ENCODE measurements around the gene RELB. TPM values are rescaled to one million over a fixed set of nuclear protein-coding genes. Genes with fewer than 3 reads are reported as not detected.
A peak's percentile ranks its signal among the peaks of the same experiment; 100 is the strongest.
"Not testable (repeated sequence)": the region's sequence is repeated elsewhere in the genome, so short reads cannot be mapped to it uniquely, and the experiment has no call there.

RELB gene, protein sequence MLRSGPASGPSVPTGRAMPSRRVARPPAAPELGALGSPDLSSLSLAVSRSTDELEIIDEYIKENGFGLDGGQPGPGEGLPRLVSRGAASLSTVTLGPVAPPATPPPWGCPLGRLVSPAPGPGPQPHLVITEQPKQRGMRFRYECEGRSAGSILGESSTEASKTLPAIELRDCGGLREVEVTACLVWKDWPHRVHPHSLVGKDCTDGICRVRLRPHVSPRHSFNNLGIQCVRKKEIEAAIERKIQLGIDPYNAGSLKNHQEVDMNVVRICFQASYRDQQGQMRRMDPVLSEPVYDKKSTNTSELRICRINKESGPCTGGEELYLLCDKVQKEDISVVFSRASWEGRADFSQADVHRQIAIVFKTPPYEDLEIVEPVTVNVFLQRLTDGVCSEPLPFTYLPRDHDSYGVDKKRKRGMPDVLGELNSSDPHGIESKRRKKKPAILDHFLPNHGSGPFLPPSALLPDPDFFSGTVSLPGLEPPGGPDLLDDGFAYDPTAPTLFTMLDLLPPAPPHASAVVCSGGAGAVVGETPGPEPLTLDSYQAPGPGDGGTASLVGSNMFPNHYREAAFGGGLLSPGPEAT
- total RNA-seq, result 10 to 100 TPM; 41.4 to 52.0 TPM

DNA sequence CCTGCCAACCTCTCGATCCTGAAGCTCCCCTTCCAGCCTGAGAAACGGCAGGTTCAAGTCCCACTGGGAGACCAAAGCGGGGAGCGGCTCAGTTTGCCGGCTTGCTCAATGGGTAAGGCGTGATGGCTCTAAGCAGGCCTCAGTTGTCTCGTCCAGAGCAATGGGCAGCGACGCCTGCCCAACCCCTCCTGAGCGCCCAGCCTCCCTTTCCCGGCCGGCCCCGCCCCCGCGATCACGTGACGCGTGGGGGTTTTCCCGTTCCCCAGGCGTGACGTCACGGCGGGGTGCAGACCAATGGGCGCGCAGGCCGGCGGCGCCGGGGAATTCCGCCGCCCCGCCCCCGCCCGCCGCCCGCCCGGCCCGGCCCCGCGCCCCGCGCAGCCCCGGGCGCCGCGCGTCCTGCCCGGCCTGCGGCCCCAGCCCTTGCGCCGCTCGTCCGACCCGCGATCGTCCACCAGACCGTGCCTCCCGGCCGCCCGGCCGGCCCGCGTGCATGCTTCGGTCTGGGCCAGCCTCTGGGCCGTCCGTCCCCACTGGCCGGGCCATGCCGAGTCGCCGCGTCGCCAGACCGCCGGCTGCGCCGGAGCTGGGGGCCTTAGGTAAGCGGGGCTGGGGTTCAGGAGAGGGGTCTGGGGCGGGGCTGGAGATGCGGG lies at the start of gene RELB:
TSS of gene RELB (plus strand) at position 378 of the 653 bp plus-strand sequence. CDS start at position 494, 116 bp downstream.
- H3K27ac Mint-ChIP-seq, result peak within 1 kb of the TSS; percentile 99
- peak; percentile 76 for ATAC-seq (replicated peaks)
- no peaks in the 10 kb centered on the region for H3K27me3 Mint-ChIP-seq
- H3K9me3 Mint-ChIP-seq, result no peaks in the 10 kb centered on the region
- peak within 1 kb of the TSS; percentile 92 for H3K4me3 Mint-ChIP-seq
- peaks cover 44% of the 10 kb centered on the region for H3K36me3 Mint-ChIP-seq (ENCODE audit: low read depth)
- peaks cover 6% of the 10 kb centered on the region for H3K4me1 Mint-ChIP-seq

DNA sequence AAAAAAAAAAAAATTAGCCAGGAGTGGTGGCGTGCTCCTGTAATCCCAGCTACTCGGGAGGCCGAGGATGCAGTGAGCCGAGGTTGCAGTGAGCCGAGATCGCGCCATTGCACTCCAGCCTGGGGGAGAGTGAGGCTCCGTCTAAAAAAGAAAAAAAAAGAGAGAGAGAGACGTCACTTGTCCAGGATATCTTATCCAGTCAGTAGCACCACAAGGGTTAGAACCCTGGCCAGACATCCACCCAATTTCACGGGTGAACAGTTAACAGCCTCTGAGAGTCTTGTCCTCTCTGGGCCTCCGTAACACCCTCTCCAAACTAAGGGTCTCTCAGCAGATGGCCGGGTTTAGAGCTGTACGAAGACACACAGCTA lies 47.0 kb upstream of the RELB start:
- Mint-ChIP-seq H3K9me3 (no peaks in the 10 kb centered on the region), H3K4me3 (peak overlapping the region; percentile 89), H3K27ac (peak overlapping the region; percentile 95), H3K27me3 (no peaks in the 10 kb centered on the region), H3K4me1 (peaks cover 20% of the 10 kb centered on the region), H3K36me3 (ENCODE audit: low read depth) (peaks cover 8% of the 10 kb centered on the region)
- no peak for ATAC-seq (replicated peaks)

DNA sequence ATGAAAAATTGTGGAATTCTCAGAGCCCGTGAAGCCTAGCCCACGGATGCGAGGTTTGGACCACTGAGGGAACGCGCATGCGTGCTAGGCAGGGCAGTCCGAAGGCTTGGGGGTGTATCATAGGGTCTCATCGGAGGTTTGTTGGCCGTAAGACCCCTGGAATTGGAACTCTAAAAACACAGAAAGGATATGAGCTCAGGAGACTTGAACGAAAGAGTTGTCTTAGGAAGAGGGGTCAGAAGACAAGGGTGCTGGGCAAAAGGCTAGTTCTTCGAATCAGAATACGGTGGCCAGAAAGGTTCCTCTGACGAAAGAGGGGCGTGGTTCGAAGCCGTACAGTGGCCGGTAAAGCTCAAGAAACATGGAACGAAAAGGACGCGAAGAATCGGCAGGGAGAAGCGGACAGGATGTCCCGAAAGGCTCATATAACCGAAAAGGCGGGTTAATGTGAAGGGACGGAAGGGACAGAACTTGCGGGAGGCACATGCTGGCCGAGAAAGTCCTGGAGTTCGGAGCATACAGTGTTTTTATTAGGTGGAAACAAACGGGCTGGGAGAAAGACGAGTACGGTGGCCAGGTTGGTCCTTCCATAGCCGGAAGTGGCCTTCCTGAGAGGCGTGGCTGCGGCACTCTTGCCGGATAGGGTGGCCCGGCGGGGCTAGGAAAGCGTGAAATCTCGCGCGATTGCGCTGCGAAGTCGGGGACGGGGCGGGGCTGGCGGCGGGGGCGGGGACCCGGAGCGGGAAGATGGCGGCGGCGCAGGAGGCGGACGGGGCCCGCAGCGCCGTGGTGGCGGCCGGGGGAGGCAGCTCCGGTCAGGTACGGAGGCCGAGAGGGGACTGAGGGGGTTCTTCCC lies 46.4 kb upstream of the RELB start, which contains the start of gene CLPTM1:
TSS of gene CLPTM1 (plus strand) at position 732 of the 856 bp plus-strand sequence. CDS start at position 748, 16 bp downstream.
- H3K4me1 Mint-ChIP-seq, result peaks cover 23% of the 10 kb centered on the region
- H3K9me3 Mint-ChIP-seq, result no peaks in the 10 kb centered on the region
- H3K27ac Mint-ChIP-seq, result peak within 1 kb of the TSS; percentile 95
- H3K36me3 Mint-ChIP-seq (ENCODE audit: low read depth), result peaks cover 11% of the 10 kb centered on the region
- H3K4me3 Mint-ChIP-seq, result peak within 1 kb of the TSS; percentile 89
- no peaks in the 10 kb centered on the region for H3K27me3 Mint-ChIP-seq
- ATAC-seq (replicated peaks), result peak; percentile 97

DNA sequence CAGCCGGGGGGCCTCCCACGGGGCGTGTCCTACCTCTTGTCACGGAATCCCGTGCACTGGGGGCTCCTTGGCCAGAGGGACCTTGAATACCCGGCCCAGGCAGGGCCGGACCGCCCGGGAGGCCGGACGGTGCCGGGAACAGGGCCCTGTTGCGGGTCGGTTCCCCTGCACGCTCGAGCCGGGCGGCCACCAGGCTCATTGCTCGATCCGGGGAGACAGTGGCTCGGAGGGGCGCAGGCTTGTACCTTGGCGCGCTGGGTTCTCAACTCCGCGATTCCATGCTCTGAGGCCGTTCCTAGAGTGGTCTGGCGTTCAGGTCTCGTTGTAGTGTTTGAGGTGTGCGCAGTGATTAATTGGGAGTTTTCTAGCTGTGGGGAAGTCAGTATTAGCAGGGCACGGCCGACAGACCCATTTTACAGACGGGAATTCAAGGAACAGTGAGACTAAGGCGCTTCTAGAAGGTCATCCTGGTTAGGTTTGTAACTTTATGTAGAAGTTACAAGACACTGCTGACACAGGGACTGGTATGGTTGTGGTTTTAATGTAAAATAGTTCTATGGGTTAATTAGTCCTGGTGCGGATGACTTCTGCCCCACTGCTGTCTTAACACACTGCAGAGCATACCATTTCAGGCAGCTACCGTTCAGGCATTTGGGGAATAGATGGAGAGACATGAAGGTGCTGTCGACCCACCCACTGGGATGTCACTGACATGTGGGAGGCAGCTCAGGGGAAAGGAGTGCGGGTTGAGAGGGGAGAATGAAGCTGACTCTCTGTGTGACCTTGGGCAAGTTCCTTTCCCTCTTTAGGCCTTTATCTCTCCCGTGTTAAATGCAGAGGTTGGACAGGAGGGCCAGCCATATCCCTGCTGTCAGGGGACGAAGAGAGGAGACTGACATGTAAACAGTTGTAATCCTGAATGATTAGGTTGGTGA lies 45.5 kb upstream of the RELB start:
- Mint-ChIP-seq H3K27me3 (no peaks in the 10 kb centered on the region), H3K27ac (peak overlapping the region; percentile 95), H3K9me3 (no peaks in the 10 kb centered on the region), H3K4me3 (peak overlapping the region; percentile 89), H3K36me3 (ENCODE audit: low read depth) (peaks cover 20% of the 10 kb centered on the region), H3K4me1 (peaks cover 30% of the 10 kb centered on the region)
- peak; percentile 22 for ATAC-seq (replicated peaks)

DNA sequence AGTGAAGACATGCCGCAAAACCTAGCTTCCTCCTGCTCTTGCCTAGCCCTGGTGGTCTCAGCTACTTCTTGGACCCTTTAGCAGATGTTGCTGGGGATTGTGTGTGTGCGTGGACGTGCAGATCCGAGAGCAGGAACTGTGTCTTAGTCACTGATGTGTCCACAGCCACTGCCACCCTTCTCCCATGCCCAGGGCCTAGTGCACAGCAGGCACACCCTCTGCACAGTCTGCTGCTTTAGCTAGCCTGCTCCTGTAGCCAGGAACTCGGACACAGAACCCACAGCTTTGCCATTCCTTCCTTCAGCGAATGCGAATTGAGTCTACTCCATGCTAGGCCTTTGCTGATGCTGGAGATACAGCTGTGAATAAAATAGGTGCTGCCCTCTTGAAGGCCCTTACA lies 43.7 kb upstream of the RELB start:
- ATAC-seq (replicated peaks), result no peak
- Mint-ChIP-seq H3K27me3 (no peaks in the 10 kb centered on the region), H3K9me3 (no peaks in the 10 kb centered on the region), H3K4me1 (peaks cover 30% of the 10 kb centered on the region), H3K36me3 (ENCODE audit: low read depth) (peaks cover 33% of the 10 kb centered on the region), H3K4me3 (peak overlapping the region; percentile 89), H3K27ac (peak overlapping the region; percentile 95)

DNA sequence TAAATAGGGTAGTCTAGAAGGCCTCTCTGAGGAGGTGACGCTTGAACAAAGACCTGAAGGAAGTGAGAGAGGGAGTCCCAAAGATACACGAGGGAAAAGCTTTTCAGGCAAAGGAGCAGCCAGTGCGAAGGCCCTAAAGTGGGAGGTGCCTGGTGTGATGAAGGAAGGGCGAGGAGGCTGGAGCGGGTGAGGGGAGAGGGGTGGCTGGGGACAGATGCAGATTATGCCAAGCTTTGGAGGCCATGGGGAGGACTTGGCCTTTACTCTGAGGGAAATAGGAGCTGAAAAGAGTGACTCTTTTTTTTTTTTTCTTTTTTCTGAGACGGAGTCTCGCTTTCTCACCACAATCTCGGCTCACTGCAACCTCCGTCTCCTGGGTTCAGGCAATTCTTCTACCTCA lies 43.2 kb upstream of the RELB start:
- no peaks in the 10 kb centered on the region for H3K9me3 Mint-ChIP-seq
- H3K27me3 Mint-ChIP-seq, result no peaks in the 10 kb centered on the region
- peaks cover 37% of the 10 kb centered on the region for H3K36me3 Mint-ChIP-seq (ENCODE audit: low read depth)
- H3K4me3 Mint-ChIP-seq, result no peak overlapping the region
- peaks cover 30% of the 10 kb centered on the region for H3K4me1 Mint-ChIP-seq
- no peak for ATAC-seq (replicated peaks)
- H3K27ac Mint-ChIP-seq, result peak overlapping the region; percentile 95

DNA sequence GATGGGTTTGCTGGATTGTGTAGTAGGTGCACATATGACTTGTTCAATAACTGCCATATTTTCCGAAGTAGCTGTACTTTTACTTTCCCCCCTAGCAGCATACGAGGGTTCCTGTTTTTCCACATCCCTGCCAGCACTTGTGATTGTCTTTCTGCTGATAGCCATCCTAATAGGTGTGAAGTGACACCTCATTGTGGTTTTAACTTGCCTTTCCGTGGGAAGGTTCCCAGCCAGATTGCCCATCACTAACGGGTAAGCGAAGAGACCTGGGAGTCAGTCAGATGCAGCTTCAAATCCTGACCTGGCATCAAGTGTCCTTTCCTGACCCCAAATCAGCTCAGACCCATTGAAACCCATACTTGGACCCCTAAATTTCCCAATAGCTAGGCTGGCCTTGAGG lies 41.6 kb upstream of the RELB start:
- no peaks in the 10 kb centered on the region for H3K27me3 Mint-ChIP-seq
- peaks cover 47% of the 10 kb centered on the region for H3K36me3 Mint-ChIP-seq (ENCODE audit: low read depth)
- peak overlapping the region; percentile 75 for H3K27ac Mint-ChIP-seq
- no peaks in the 10 kb centered on the region for H3K9me3 Mint-ChIP-seq
- H3K4me1 Mint-ChIP-seq, result peaks cover 30% of the 10 kb centered on the region
- no peak for ATAC-seq (replicated peaks)
- H3K4me3 Mint-ChIP-seq, result no peak overlapping the region

DNA sequence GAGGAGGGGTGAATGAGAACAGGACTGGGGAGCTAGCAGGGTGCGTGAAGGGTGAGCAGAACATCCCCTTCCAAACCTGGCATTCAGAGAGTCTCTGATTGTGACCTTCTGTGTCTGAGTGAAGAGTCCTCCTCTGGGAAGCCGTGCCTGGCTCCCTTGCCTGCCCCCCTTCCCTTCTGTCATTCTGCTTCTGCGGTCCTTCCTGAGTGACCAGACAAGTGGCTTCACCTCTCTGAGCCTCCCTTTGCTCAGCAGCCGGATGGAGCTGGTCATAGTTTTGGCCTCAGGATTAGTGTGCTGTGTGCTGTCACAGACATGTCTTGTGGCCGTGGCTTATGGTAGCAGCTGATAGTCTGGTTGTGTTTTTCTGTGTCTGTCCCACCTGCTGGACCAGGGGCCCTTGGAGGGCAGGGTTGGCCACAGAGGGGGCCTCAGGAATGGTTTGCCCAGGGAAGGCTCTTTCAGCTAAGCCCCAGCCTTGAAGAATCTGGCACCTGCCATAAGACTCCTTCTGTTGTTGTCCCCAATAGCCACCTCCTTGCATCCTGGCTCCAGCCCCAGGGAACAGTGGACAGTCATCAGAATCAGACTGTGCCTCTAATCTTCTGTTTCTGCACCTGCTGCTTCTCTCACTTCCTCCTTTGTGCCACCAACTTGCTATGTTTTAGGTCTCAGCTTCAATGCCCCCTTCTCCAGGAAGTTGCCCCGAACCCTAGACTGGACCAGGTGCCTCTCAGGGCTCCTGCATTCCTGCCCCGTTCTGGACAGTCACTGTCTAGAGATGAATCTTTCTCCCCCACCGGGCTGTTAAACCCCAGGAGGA lies 40.1 kb upstream of the RELB start:
- Mint-ChIP-seq H3K36me3 (ENCODE audit: low read depth) (peaks cover 56% of the 10 kb centered on the region), H3K4me1 (peaks cover 25% of the 10 kb centered on the region), H3K4me3 (no peak overlapping the region), H3K9me3 (no peaks in the 10 kb centered on the region), H3K27ac (peak overlapping the region; percentile 75), H3K27me3 (no peaks in the 10 kb centered on the region)
- no peak for ATAC-seq (replicated peaks)

DNA sequence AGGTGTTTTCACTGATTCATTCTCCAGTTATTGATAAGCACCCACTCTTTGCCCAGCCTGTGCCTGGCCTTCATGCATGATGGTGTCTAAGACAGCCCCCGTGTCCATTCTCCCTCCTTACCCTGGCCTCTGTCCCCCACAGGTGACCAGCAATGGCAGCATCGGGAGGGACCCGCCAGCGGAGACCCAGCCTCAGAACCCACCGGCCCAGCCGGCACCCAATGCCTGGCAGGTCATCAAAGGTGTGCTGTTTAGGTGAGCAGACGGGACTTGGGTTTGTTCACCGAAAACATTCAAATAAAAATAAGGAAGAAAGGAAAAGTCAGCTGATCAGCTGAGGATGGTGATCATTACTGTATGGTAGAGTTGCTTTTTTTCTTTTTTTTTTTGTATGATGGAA lies 39.4 kb upstream of the RELB start:
- H3K4me1 Mint-ChIP-seq, result peaks cover 22% of the 10 kb centered on the region
- H3K36me3 Mint-ChIP-seq (ENCODE audit: low read depth), result peaks cover 63% of the 10 kb centered on the region

DNA sequence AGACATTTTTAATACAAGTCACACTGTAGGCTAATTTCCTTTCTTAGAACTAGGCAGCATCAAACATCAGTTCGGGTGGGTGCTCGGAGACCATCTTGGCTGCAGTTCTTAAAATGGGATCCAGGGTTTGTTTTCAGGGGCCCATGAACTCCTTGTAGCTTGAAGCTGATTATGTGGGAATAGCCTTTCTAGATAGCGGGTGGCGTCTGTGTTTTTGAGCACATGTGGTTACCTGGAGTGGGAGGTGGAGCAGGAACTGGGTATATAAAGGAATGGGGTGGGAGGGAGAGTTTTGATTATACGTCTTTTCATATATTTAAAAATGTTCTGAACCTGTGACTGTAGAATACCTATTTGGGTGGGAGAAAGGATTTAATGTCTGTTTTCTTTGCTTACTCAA lies 33.1 kb upstream of the RELB start:
- ATAC-seq (replicated peaks), result no peak
- no peak overlapping the region for H3K4me3 Mint-ChIP-seq
- H3K36me3 Mint-ChIP-seq (ENCODE audit: low read depth), result peaks cover 66% of the 10 kb centered on the region
- no peaks in the 10 kb centered on the region for H3K9me3 Mint-ChIP-seq
- H3K27ac Mint-ChIP-seq, result no peak overlapping the region
- peaks cover 6% of the 10 kb centered on the region for H3K4me1 Mint-ChIP-seq
- H3K27me3 Mint-ChIP-seq, result no peaks in the 10 kb centered on the region

More for the DNA sequence above, 39.4 kb upstream of the RELB start:
- Mint-ChIP-seq H3K27me3 (no peaks in the 10 kb centered on the region), H3K4me3 (no peak overlapping the region), H3K27ac (peak overlapping the region; percentile 75), H3K9me3 (no peaks in the 10 kb centered on the region)
- ATAC-seq (replicated peaks), result no peak

DNA sequence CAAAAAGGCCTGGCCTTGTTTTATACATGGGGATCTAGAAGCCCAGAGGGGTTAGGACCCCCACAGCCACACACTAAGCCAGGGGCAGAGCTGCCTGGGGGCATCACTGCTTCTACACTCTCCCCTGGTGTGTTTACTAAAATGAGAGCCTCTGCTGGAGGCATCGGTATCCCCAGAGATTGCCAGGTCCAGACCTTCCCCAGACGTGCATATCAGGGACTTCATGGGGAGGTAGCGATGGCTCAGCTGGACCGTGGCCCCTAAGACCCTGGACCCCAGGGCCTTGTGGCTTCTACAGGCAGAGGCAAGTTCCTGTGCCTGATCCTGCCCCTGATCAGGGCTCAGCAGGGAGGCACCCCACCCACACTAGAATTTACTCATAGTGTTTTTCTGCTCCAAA lies 32.6 kb upstream of the RELB start:
- H3K4me3 Mint-ChIP-seq, result no peak overlapping the region
- no peak for ATAC-seq (replicated peaks)
- no peaks in the 10 kb centered on the region for H3K9me3 Mint-ChIP-seq
- peaks cover 6% of the 10 kb centered on the region for H3K4me1 Mint-ChIP-seq
- no peaks in the 10 kb centered on the region for H3K27me3 Mint-ChIP-seq
- no peak overlapping the region for H3K27ac Mint-ChIP-seq
- H3K36me3 Mint-ChIP-seq (ENCODE audit: low read depth), result peaks cover 69% of the 10 kb centered on the region

DNA sequence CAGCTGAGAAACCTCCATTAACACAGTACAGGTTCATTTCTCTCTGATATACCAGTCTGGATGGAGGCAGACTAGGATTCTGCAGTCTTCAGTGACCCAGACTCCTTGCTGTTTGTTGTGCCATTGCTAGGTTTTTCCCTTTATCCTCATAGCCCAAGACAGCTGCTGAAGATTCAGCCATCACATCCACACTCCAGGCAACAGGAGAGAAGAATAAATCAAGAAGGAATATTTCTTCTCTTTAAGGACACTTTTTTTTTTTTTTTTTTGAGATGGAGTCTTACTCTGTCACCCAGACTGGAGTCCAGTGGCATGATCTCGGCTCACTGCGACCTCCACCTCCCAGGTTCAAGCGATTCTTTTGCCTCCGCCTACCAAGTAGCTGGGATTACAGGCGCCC lies 31.8 kb upstream of the RELB start:
- Mint-ChIP-seq H3K4me3 (no peak overlapping the region), H3K4me1 (peaks cover 6% of the 10 kb centered on the region), H3K36me3 (ENCODE audit: low read depth) (peaks cover 69% of the 10 kb centered on the region), H3K9me3 (no peaks in the 10 kb centered on the region), H3K27ac (no peak overlapping the region), H3K27me3 (no peaks in the 10 kb centered on the region)
- no peak for ATAC-seq (replicated peaks)

DNA sequence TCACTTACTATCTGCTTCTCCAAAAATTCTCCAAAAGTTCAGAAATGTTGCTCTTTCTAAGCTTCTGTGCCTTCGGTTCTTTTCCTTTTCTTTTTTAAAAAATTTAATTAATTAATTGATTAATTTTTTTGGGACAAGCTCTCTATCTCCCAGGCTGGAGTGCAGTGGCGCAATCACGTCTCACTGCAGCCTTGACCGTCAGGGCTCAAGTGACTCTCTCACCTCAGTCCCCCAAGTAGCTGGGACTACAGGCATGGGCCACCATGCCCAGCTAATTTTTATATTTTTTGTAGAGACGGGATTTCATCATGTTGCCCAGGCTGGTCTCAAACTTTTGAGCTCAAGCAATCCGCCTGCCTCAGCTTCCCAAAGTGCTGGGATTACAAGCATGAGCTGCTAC lies 29.8 kb upstream of the RELB start:
- not testable (repeated sequence) for H3K27ac Mint-ChIP-seq; ATAC-seq (replicated peaks); H3K4me3 Mint-ChIP-seq; H3K27me3 Mint-ChIP-seq; H3K9me3 Mint-ChIP-seq; H3K4me1 Mint-ChIP-seq
- H3K36me3 Mint-ChIP-seq (ENCODE audit: low read depth), result peaks cover 68% of the 10 kb centered on the region

Measured in activated T-helper 17 cell treated with anti-CD3 and anti-CD28 coated beads, Interleukin-2, amount 50 U/mL, for 72 hours (primary cell).